GM12878 (cell line): ENCODE results near the gene ASF1B.

ENCODE experiments used
- BHLHE40 ChIP-seq, 2 experiments: fragments of 450-650 bp in 1 of 2; IDR thresholded peaks; 2 replicates each; pipeline ENCODE4 v1.6.1; 2011 to 2017; ENCODE audit warnings: low read depth in 2 of 2, borderline replicate concordance in 1 of 2, improper control_type of control experiment in 1 of 2, low read length in 1 of 2, mild to moderate bottlenecking in 1 of 2
- FOXM1 ChIP-seq: IDR thresholded peaks from 2 replicates; pipeline ENCODE4 v1.6.1; 2012; ENCODE audit warnings: low read depth, mild to moderate bottlenecking, inconsistent platforms, low read length, moderate library complexity
- GABPA ChIP-seq: IDR thresholded peaks from 2 replicates; pipeline ENCODE4 v1.6.1; 2014; ENCODE audit warnings: antibody characterized with exemption, low read depth, mild to moderate bottlenecking, inconsistent platforms
- HDGF ChIP-seq: fragments of 450-650 bp; IDR thresholded peaks from 2 replicates; pipeline ENCODE4 v1.6.1; 2016; ENCODE audit warnings: antibody characterized with exemption
- POLR2A ChIP-seq: IDR thresholded peaks from 2 replicates; pipeline ENCODE4 v1.6.1; 2011; ENCODE audit warnings: low read depth, mild to moderate bottlenecking, low read length
- REST ChIP-seq: IDR thresholded peaks from 2 replicates; pipeline ENCODE4 v1.6.1; 2012; ENCODE audit warnings: mild to moderate bottlenecking, low read depth, low read length
- SRF ChIP-seq, 2 experiments: IDR thresholded peaks; 2 replicates each; pipeline ENCODE4 v1.6.1; 2011; ENCODE audit warnings: low read depth in 2 of 2, low read length in 2 of 2, mild to moderate bottlenecking in 1 of 2, moderate library complexity in 1 of 2
- ZNF217 ChIP-seq: fragments of 450-650 bp; IDR thresholded peaks from 2 replicates; pipeline ENCODE4 v1.6.1; 2017; ENCODE audit warnings: antibody characterized with exemption, mild to moderate bottlenecking
- TF ChIP-seq, protein P1 (sequence below), 3 experiments: IDR thresholded peaks in 2 of 3; conservative IDR thresholded peaks in 1 of 3; 2 replicates each; pipeline ENCODE4 v1.5.1; 2011; ENCODE audit warnings: low read depth in 3 of 3, low read length in 3 of 3, mild to moderate bottlenecking in 3 of 3, control low read depth in 2 of 3, moderate library complexity in 2 of 3, inconsistent platforms in 1 of 3, mixed read lengths in 1 of 3; ENCODE audit not compliant: control insufficient read depth in 2 of 3, insufficient read depth in 1 of 3; ENCODE audit errors: extremely low read depth in 1 of 3
- TF ChIP-seq, protein P2 (sequence below): fragments of 450-650 bp; formaldehyde crosslinking; IDR thresholded peaks from 2 replicates; pipeline ENCODE4 v1.4.0; 2020; ENCODE audit warnings: mild to moderate bottlenecking, moderate library complexity

- TF ChIP-seq GABPA, result no peak
- no peak for TF ChIP-seq FOXM1
- no peak for TF ChIP-seq BHLHE40 (IDR thresholded peaks at IDR 0.05; ENCODE audit: borderline replicate concordance in 1 of 2, low read depth in 2 of 2, low read length in 1 of 2)
- TF ChIP-seq, protein P1, sequence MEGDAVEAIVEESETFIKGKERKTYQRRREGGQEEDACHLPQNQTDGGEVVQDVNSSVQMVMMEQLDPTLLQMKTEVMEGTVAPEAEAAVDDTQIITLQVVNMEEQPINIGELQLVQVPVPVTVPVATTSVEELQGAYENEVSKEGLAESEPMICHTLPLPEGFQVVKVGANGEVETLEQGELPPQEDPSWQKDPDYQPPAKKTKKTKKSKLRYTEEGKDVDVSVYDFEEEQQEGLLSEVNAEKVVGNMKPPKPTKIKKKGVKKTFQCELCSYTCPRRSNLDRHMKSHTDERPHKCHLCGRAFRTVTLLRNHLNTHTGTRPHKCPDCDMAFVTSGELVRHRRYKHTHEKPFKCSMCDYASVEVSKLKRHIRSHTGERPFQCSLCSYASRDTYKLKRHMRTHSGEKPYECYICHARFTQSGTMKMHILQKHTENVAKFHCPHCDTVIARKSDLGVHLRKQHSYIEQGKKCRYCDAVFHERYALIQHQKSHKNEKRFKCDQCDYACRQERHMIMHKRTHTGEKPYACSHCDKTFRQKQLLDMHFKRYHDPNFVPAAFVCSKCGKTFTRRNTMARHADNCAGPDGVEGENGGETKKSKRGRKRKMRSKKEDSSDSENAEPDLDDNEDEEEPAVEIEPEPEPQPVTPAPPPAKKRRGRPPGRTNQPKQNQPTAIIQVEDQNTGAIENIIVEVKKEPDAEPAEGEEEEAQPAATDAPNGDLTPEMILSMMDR (IDR thresholded peaks at IDR 0.05 in 2 of 3, conservative IDR thresholded peaks at IDR 0.05 in 1 of 3; ENCODE audit: control insufficient read depth in 2 of 3, extremely low read depth in 1 of 3, insufficient read depth in 1 of 3, low read depth in 3 of 3, low read length in 3 of 3), result no peak
- no peak for TF ChIP-seq SRF (IDR thresholded peaks at IDR 0.05; ENCODE audit: low read depth in 2 of 2, low read length in 2 of 2)
- TF ChIP-seq REST, result no peak
- TF ChIP-seq, protein P2, sequence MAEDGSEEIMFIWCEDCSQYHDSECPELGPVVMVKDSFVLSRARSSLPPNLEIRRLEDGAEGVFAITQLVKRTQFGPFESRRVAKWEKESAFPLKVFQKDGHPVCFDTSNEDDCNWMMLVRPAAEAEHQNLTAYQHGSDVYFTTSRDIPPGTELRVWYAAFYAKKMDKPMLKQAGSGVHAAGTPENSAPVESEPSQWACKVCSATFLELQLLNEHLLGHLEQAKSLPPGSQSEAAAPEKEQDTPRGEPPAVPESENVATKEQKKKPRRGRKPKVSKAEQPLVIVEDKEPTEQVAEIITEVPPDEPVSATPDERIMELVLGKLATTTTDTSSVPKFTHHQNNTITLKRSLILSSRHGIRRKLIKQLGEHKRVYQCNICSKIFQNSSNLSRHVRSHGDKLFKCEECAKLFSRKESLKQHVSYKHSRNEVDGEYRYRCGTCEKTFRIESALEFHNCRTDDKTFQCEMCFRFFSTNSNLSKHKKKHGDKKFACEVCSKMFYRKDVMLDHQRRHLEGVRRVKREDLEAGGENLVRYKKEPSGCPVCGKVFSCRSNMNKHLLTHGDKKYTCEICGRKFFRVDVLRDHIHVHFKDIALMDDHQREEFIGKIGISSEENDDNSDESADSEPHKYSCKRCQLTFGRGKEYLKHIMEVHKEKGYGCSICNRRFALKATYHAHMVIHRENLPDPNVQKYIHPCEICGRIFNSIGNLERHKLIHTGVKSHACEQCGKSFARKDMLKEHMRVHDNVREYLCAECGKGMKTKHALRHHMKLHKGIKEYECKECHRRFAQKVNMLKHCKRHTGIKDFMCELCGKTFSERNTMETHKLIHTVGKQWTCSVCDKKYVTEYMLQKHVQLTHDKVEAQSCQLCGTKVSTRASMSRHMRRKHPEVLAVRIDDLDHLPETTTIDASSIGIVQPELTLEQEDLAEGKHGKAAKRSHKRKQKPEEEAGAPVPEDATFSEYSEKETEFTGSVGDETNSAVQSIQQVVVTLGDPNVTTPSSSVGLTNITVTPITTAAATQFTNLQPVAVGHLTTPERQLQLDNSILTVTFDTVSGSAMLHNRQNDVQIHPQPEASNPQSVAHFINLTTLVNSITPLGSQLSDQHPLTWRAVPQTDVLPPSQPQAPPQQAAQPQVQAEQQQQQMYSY, result no peak
- TF ChIP-seq POLR2A, result no peak
- TF ChIP-seq ZNF217, result no peak
- no peak for TF ChIP-seq HDGF
Measured at GRCh38 chr19:14115756-14116155, 20.6 kb downstream of the ASF1B start.
